Muscle layer of colon (tissue), 2 donors: ENCODE data around the gene HS3ST6.
"Not testable (repeated sequence)": the region's sequence is repeated elsewhere in the genome, so short reads cannot be mapped to it uniquely, and the experiment has no call there.

Experiments
- H3K27ac ChIP-seq: one replicate; pipeline ENCODE4 v1.7.0; 2013; ENCODE audit warnings: low read depth, mild to moderate bottlenecking, low read length, moderate library complexity
- H3K27me3 ChIP-seq, 2 donors: one replicate each; pipeline ENCODE4 v1.7.0; 2013; ENCODE audit warnings: low read length in 2 of 2, mild to moderate bottlenecking in 2 of 2; ENCODE audit not compliant: insufficient read depth in 2 of 2, control insufficient read depth in 1 of 2
- H3K36me3 ChIP-seq: one replicate; pipeline ENCODE4 v1.7.0; 2013; ENCODE audit warnings: mild to moderate bottlenecking, low read length; ENCODE audit not compliant: insufficient read depth
- H3K4me1 ChIP-seq: one replicate; pipeline ENCODE4 v1.7.0; 2013; ENCODE audit warnings: mild to moderate bottlenecking, low read length; ENCODE audit not compliant: insufficient read depth
- H3K4me3 ChIP-seq, 2 donors: one replicate each; pipeline ENCODE4 v1.7.0; 2013; ENCODE audit warnings: low read length in 2 of 2, low read depth in 1 of 2, mild to moderate bottlenecking in 1 of 2, moderate library complexity in 1 of 2
- H3K9ac ChIP-seq: one replicate; pipeline ENCODE4 v1.7.0; 2013; ENCODE audit warnings: low read length
- H3K9me3 ChIP-seq: one replicate; pipeline ENCODE4 v1.7.0; 2013; ENCODE audit warnings: mild to moderate bottlenecking, low read length
- donor health status: abdominal sarcoma.
- donor health status: Adenocarcinoma of cecum.

The HS3ST6 gene

DNA sequence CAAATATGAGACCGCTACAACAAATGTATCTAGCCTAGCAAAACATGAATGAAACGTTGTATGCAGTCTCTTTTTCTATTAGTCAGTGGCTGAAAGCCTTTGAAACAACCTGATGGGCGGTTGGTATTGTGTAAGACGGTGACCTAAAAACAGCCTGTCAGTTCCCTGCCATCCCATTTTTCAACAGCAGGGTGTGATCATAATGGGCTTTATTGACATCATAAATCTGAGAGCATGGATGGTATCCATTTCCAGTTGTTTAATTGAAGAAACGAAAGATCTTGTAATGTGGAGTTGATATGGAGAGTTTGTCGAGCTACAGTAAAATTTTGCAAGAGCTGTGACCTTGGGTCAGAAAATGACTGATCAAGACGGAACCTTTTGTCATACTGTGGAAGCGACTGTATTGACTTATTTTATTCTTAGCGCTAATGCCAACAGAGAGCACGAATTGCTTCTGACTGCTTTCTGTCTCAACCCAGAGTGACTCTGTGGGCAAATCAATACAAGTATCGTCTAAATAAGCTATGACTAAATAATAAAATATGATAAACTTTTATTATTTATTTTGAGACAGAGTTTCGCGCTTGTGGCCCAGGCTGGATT is 34.0 kb downstream of the HS3ST6 start:
- Histone ChIP-seq H3K4me1 (no peaks in the 10 kb centered on the region), H3K9me3 (no peaks in the 10 kb centered on the region), H3K9ac (no peak overlapping the region), H3K27ac (no peak overlapping the region), H3K36me3 (no peaks in the 10 kb centered on the region), H3K4me3 (no peak overlapping the region), H3K27me3 (no peaks in the 10 kb centered on the region)

DNA sequence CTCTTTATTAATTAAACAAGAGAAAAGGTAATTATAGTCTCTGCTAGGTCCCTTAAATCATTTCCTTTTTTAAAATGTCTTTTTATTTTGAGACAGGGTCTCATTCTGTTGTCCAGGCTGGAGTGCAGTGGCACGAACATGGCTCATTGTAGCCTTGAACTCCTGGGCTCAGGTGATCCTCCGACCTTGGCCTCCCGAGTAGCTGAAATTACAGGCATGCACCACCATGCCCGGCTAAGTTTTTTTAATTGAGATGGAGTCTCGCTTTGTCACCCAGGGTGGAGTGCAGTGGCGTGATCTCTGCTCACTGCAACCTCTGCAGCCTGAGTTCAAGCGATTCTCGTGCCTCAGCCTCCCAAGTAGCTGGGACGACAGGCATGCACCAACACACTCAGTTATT is 37.0 kb downstream of the HS3ST6 start:
- H3K27me3 ChIP-seq, H3K9ac ChIP-seq, H3K4me3 ChIP-seq, H3K36me3 ChIP-seq, H3K4me1 ChIP-seq, H3K9me3 ChIP-seq, H3K27ac ChIP-seq: not testable (repeated sequence)

DNA sequence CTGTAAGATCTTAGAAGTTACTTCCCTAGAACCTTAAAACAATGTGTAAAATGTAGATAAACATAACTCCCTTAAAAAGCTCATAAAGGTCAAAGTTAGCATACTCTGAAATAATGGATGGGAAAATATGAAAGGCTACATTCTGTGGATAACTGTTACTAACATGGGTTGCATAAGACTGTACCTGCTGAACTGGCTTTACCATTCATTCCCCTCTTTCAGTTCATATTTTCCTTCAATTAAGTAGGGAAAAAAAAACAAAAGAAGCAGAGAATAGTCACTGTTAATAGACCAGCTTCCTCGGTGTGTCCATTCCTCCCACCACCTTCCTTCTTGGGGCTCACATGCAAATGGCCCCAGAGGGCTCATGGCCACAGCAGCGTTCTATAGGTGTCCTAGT is 38.7 kb downstream of the HS3ST6 start:
- Histone ChIP-seq H3K27me3 (peaks cover 0 to 7% of the 10 kb centered on the region in 2 donors), H3K9ac (no peak overlapping the region), H3K4me3 (no peak overlapping the region), H3K27ac (no peak overlapping the region), H3K36me3 (no peaks in the 10 kb centered on the region), H3K9me3 (no peaks in the 10 kb centered on the region), H3K4me1 (no peaks in the 10 kb centered on the region)

DNA sequence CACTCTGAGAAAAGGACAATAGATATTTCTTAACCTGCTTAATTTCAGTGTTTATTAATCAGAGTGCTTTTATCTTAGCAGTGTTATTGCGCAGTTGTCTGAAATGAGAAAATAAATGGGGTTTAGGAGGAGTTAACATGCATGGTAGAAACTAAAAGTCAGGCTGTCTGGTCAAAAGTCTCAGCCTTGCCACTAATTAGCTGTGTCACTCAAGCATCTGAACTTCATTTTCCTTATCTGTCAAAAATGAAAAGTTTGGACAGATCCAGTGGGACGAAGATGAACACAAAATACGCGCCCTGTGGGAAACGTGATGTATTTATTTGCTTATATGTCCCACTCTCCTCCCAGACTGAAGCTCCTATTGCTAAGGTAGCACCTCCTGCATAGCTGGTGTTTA is 40.0 kb downstream of the HS3ST6 start:
- Histone ChIP-seq H3K4me3 (no peak overlapping the region), H3K9ac (no peak overlapping the region), H3K4me1 (no peaks in the 10 kb centered on the region), H3K27me3 (peaks cover under 1 to 7% of the 10 kb centered on the region in 2 donors), H3K36me3 (no peaks in the 10 kb centered on the region), H3K27ac (no peak overlapping the region), H3K9me3 (no peaks in the 10 kb centered on the region)

DNA sequence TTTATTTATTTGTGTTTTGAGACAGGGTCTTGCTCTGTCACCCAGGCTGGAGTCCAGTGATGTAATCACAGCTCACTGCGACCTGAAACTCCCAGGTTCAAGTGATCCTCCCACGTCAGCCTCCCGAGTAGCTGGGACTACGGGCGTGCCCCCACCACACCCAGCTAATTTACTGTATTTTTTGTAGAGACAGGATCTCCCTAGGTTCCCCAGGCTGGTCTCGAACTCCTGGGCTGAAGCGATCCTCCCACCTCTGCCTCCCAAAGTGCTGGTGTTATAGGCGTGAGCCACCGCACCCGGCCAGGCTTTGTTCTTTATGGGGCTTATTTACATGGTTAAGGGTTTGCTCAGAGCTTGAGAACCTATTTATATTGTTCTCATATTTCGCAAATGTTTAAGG is 40.4 kb downstream of the HS3ST6 start:
- Histone ChIP-seq H3K27ac (no peak overlapping the region), H3K4me3 (no peak overlapping the region), H3K27me3 (peaks cover 3 to 7% of the 10 kb centered on the region in 2 donors), H3K4me1 (no peaks in the 10 kb centered on the region), H3K36me3 (no peaks in the 10 kb centered on the region), H3K9me3 (no peaks in the 10 kb centered on the region), H3K9ac (no peak overlapping the region)

DNA sequence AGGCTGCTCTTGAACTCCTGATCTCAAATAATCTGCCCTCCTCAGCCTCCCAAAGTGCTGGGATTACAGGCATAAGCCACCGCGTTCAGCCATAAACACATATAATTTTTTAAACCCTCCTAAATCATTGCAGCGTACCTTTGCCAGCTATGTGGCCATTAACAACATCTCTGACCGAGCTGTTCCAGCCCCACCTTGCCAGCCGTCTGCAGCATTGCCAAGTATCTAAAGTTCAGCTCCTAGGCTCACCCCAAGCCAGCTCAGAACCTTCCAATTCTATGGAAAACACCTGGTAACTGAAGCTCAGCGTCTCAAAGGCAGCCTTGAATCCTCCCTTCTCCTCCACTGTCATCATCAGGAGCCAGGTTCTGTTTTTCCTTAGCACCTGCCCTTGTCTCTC is 41.1 kb downstream of the HS3ST6 start:
- H3K27me3 ChIP-seq, result peaks cover 10 to 13% of the 10 kb centered on the region in 2 donors
- H3K4me1 ChIP-seq, result no peaks in the 10 kb centered on the region
- H3K9me3 ChIP-seq, result no peaks in the 10 kb centered on the region
- H3K27ac ChIP-seq, result no peak overlapping the region
- H3K9ac ChIP-seq, result no peak overlapping the region
- H3K36me3 ChIP-seq, result no peaks in the 10 kb centered on the region
- no peak overlapping the region for H3K4me3 ChIP-seq

DNA sequence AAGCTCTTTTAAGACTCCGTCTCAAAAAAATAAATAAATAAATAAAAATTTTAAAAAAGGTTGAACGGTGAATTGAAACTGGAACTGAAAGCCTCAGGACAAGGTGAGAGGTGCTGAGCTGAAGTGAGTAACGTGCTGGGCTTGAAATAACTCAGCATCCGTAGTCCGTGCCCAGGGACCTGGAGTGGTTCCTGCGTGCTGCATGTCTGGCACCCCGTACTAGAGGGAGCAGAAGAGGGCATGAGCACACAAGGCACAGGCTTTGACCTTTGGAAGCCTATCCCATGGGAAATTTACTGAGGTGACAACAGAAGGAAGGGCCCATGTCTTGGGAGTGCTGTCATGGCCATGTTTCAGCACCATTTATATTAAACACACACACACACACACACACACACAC is 41.7 kb downstream of the HS3ST6 start:
- H3K4me1 ChIP-seq, result no peaks in the 10 kb centered on the region
- no peaks in the 10 kb centered on the region for H3K9me3 ChIP-seq
- no peak overlapping the region for H3K9ac ChIP-seq

DNA sequence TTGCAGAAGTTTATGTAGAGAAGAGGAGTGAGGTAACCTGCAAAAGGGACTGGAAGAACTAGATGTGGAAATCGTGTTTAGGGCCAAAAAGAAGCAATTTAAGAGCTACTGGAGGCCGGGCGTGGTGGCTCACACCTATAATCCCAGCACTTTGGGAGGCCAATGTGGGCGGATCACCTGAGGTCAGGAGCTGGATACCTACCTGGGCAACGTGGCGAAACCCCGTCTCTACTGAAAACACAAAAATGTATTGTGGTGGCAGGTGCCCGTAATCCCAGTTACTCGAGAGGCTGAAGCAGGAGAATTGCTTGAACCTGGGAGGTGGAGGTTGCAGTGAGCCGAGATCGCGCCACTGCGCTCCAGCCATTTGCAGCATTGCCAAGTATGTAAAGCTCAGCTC is 42.1 kb downstream of the HS3ST6 start:
- peaks cover 12 to 13% of the 10 kb centered on the region in 2 donors for H3K27me3 ChIP-seq
- H3K36me3 ChIP-seq, H3K27ac ChIP-seq, H3K4me3 ChIP-seq, H3K4me1 ChIP-seq, H3K9ac ChIP-seq, H3K9me3 ChIP-seq: not testable (repeated sequence)

More for the DNA sequence above, 41.7 kb downstream of the HS3ST6 start:
- Histone ChIP-seq H3K36me3 (no peaks in the 10 kb centered on the region), H3K4me3 (no peak overlapping the region), H3K27ac (no peak overlapping the region), H3K27me3 (peaks cover 12 to 13% of the 10 kb centered on the region in 2 donors)

DNA sequence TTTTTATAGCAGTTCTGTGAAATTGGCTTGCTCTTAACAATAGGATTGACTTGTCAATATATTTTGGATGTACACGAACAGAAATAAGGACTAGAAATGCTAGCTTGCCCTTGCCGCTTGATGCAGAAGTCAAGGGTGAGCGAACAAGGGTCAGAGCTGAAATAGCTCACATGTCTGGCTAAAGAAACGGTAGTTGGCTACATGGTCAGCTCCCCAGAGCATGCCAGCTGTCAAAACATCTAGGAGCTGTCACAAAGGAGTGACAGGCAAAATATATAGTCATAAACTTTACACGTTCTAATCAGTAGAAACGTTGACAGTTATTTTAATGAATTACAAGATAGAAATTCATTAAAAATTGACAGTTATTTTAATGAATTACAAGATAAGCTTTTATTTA is 43.4 kb downstream of the HS3ST6 start:
- no peaks in the 10 kb centered on the region for H3K9me3 ChIP-seq
- H3K9ac ChIP-seq, result no peak overlapping the region
- H3K36me3 ChIP-seq, result no peaks in the 10 kb centered on the region
- peaks cover 12 to 13% of the 10 kb centered on the region in 2 donors for H3K27me3 ChIP-seq
- H3K4me3 ChIP-seq, result no peak overlapping the region
- no peak overlapping the region for H3K27ac ChIP-seq
- no peaks in the 10 kb centered on the region for H3K4me1 ChIP-seq

DNA sequence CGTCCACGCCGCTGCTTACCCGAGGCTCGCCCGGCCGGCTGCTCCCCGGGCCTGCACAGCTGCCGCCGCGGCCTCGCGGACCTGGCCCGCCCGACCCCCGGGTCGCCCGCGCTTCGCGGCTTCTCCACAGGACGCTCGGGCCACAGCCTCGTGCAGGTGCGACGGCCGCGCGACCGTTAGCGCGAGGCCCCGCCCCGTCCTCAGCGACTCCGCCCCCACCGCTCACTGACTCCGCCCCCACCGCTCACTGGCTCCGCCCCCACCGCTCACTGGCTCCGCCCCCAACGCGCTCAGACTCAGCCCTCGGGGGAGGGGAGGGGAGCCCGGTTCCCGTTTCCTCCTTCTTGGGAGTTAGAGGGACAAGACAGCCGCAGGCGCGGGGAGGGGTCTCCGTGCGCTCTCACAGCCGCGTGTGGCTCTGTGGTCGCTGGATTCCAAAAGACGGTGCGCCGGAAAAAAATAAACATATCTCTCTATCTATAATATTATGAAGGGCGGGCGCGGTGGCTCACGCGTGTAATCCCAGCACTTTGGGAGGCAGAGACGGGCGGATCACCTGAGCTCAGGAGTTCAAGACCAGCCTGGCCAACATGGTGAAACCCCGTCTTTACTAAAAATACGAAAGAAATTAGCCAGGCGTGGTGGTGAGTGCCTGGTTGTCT is 46.1 kb downstream of the HS3ST6 start, which contains the start of gene MEIOB:
Gene MEIOB (minus strand): TSS at position 191 of the 662 bp plus-strand sequence. CDS start 3,989 bp downstream, outside the sequence.
- Histone ChIP-seq H3K4me3 (no peak within 1 kb of the TSS), H3K36me3 (no peaks in the 10 kb centered on the region), H3K9ac (no peak within 1 kb of the TSS), H3K27me3 (peaks cover 12 to 13% of the 10 kb centered on the region in 2 donors), H3K27ac (no peak within 1 kb of the TSS), H3K4me1 (no peaks in the 10 kb centered on the region), H3K9me3 (no peaks in the 10 kb centered on the region)

DNA sequence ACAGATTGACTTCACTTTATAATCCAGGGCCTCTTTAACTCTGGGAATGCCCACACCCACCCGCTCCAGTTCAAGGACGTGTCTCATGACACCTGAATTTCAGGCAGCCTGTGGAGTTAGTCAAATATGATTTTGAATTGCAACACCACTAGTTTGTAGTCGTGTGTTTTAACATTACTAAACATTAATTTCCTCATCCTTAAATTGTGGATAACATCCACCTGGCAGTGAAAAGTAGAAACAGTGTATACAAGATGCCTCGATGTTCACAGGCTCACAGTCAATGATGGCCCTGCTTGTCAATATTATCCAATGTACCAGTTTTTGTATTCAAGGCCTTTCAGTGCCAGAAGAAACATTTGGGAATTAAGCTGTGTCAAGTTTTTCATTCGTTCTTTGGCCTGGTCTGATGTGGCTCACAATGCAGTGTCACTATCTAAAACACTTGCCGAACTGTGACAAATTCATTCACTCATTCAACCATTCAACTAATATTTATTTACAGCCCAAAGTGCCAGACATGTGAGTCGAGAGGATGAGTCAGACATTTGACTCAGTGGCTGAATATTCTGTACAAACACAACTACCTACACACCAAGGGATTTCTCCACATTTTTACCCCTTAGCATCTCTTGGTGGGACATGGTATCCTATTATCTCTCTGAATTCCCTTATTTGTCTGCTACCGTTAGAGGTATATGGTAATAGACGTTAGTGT is 47.7 kb downstream of the HS3ST6 start:
- H3K27me3 ChIP-seq, result peaks cover 12 to 13% of the 10 kb centered on the region in 2 donors
- H3K27ac ChIP-seq, result no peak overlapping the region
- no peak overlapping the region for H3K4me3 ChIP-seq
- H3K9me3 ChIP-seq, result no peaks in the 10 kb centered on the region
- H3K4me1 ChIP-seq, result no peaks in the 10 kb centered on the region
- no peak overlapping the region for H3K9ac ChIP-seq
- H3K36me3 ChIP-seq, result no peaks in the 10 kb centered on the region
